ENCODE measurements around the gene ZNF124.

- TF ChIP-seq YY1 (IDR thresholded peaks at IDR 0.05; ENCODE audit: insufficient read depth, insufficient read length) (no peak), ZNF274 (IDR thresholded peaks at IDR 0.05; ENCODE audit: low read depth, low read length) (no peak)
These were observed 41.1 kb upstream of the ZNF124 start for GRCh38 chr1:247212627-247213617.

All from NT2/D1 (cell line).